Measurements from ENCODE around the gene MAGI3. TPM values are rescaled to one million over a fixed set of nuclear protein-coding genes. Genes with fewer than 3 reads are reported as not detected.
"Not testable (repeated sequence)": the region's sequence is repeated elsewhere in the genome, so short reads cannot be mapped to it uniquely, and the experiment has no call there.

The MAGI3 gene
- polyA plus RNA-seq, 4 donors: 6.8 to 39.4 (median 12.8) TPM

- Histone ChIP-seq H3K27ac (ENCODE audit: low read depth in 1 of 3, low read length in 2 of 3) (no peak overlapping the region), H3K36me3 (ENCODE audit: control insufficient read depth in 3 of 3, insufficient read depth in 2 of 3, low read depth in 1 of 3, low read length in 3 of 3) (no peaks in the 10 kb centered on the region), H3K27me3 (ENCODE audit: control insufficient read depth in 3 of 3, insufficient read depth in 3 of 3, low read length in 3 of 3) (no peaks in the 10 kb centered on the region), H3K4me3 (ENCODE audit: low read depth in 1 of 3, low read length in 3 of 3) (no peak overlapping the region), H3K4me1 (ENCODE audit: control insufficient read depth in 3 of 3, insufficient read depth in 2 of 3, low read depth in 1 of 3, low read length in 2 of 3) (no peaks in the 10 kb centered on the region), H3K9me3 (ENCODE audit: control insufficient read depth in 2 of 2, insufficient read depth in 1 of 2, low read depth in 1 of 2, low read length in 1 of 2) (peaks cover 0 to 4% of the 10 kb centered on the region in 2 donors)
- 69 to 79% (median 76%) methylated on average over 2 of the region's 2 CpGs for WGBS, 3 donors
- no peak for DNase-seq
- FAIRE-seq: no peak
Observed at GRCh38 chr1:113456967-113457366, 66.7 kb downstream of the MAGI3 start.

- H3K9me3 ChIP-seq (ENCODE audit: control insufficient read depth in 2 of 2, insufficient read depth in 1 of 2, low read depth in 1 of 2, low read length in 1 of 2): peaks cover 0 to 6% of the 10 kb centered on the region in 2 donors
- no peaks in the 10 kb centered on the region for H3K27me3 ChIP-seq (ENCODE audit: control insufficient read depth in 3 of 3, insufficient read depth in 3 of 3, low read length in 3 of 3)
- no peaks in the 10 kb centered on the region for H3K36me3 ChIP-seq (ENCODE audit: control insufficient read depth in 3 of 3, insufficient read depth in 2 of 3, low read depth in 1 of 3, low read length in 3 of 3)
- no peak overlapping the region for H3K27ac ChIP-seq (ENCODE audit: low read depth in 1 of 3, low read length in 2 of 3)
- H3K4me3 ChIP-seq (ENCODE audit: low read depth in 1 of 3, low read length in 3 of 3): no peak overlapping the region
- DNase-seq: no peak
- FAIRE-seq: no peak
- no peaks in the 10 kb centered on the region for H3K4me1 ChIP-seq (ENCODE audit: control insufficient read depth in 3 of 3, insufficient read depth in 2 of 3, low read depth in 1 of 3, low read length in 2 of 3)
Observed at GRCh38 chr1:113459279-113459678, 69.0 kb downstream of the MAGI3 start.

DNA sequence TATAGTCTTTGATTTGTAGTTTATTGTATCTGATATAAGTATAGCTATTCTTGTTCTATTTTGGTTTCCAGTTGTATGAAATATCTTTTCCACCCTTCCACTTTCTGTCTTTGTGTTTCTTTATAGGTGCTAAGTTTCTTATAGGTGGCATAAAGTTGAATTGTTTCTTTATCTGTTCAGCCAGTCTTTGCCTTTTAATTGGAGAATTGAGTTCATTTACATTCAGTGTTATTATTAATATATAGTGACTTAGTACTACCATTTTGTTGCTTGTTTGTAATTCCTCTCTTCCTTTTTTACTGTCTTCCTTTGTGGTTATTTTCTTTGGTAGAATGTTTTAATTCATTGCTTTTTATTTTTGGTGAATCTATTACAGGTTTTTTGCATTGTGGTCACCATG lies 77.7 kb downstream of the MAGI3 start:
- Histone ChIP-seq H3K9me3 (ENCODE audit: control insufficient read depth in 2 of 2, insufficient read depth in 1 of 2, low read depth in 1 of 2, low read length in 1 of 2) (peaks cover 0 to 16% of the 10 kb centered on the region in 2 donors), H3K27ac (ENCODE audit: low read depth in 1 of 3, low read length in 2 of 3) (no peak overlapping the region), H3K4me1 (ENCODE audit: control insufficient read depth in 3 of 3, insufficient read depth in 2 of 3, low read depth in 1 of 3, low read length in 2 of 3) (no peaks in the 10 kb centered on the region), H3K4me3 (ENCODE audit: low read depth in 1 of 3, low read length in 3 of 3) (no peak overlapping the region), H3K36me3 (ENCODE audit: control insufficient read depth in 3 of 3, insufficient read depth in 2 of 3, low read depth in 1 of 3, low read length in 3 of 3) (no peaks in the 10 kb centered on the region), H3K27me3 (ENCODE audit: control insufficient read depth in 3 of 3, insufficient read depth in 3 of 3, low read length in 3 of 3) (no peaks in the 10 kb centered on the region)
- DNase-seq (no peak), FAIRE-seq (no peak)

- H3K27me3 ChIP-seq (ENCODE audit: control insufficient read depth in 3 of 3, insufficient read depth in 3 of 3, low read length in 3 of 3); H3K4me1 ChIP-seq (ENCODE audit: control insufficient read depth in 3 of 3, insufficient read depth in 2 of 3, low read depth in 1 of 3, low read length in 2 of 3); DNase-seq; H3K36me3 ChIP-seq (ENCODE audit: control insufficient read depth in 3 of 3, insufficient read depth in 2 of 3, low read depth in 1 of 3, low read length in 3 of 3); H3K27ac ChIP-seq (ENCODE audit: low read depth in 1 of 3, low read length in 2 of 3); H3K4me3 ChIP-seq (ENCODE audit: low read depth in 1 of 3, low read length in 3 of 3); FAIRE-seq: not testable (repeated sequence)
- peaks cover 1 to 37% of the 10 kb centered on the region in 2 donors for H3K9me3 ChIP-seq (ENCODE audit: control insufficient read depth in 2 of 2, insufficient read depth in 1 of 2, low read depth in 1 of 2, low read length in 1 of 2)
- WGBS, 3 donors: 90 to 92% (median 91%) methylated on average over 10 of the region's 10 CpGs
Observed at GRCh38 chr1:113478427-113479195, 88.3 kb downstream of the MAGI3 start.

GRCh38 chr1:113479713-113480676 lies 89.7 kb downstream of the MAGI3 start:
- no peak for FAIRE-seq
- H3K27ac ChIP-seq (ENCODE audit: low read depth in 1 of 3, low read length in 2 of 3): no peak overlapping the region

GRCh38 chr1:113485131-113485530 lies 94.8 kb downstream of the MAGI3 start:
- not testable (repeated sequence) for H3K4me3 ChIP-seq (ENCODE audit: low read depth in 1 of 3, low read length in 3 of 3); H3K27ac ChIP-seq (ENCODE audit: low read depth in 1 of 3, low read length in 2 of 3); H3K27me3 ChIP-seq (ENCODE audit: control insufficient read depth in 3 of 3, insufficient read depth in 3 of 3, low read length in 3 of 3); FAIRE-seq; DNase-seq; H3K4me1 ChIP-seq (ENCODE audit: control insufficient read depth in 3 of 3, insufficient read depth in 2 of 3, low read depth in 1 of 3, low read length in 2 of 3)
- WGBS, 3 donors: 87 to 91% (median 89%) methylated on average over 3 of the region's 3 CpGs
- peaks cover 0 to 40% of the 10 kb centered on the region in 2 donors for H3K9me3 ChIP-seq (ENCODE audit: control insufficient read depth in 2 of 2, insufficient read depth in 1 of 2, low read depth in 1 of 2, low read length in 1 of 2)
- H3K36me3 ChIP-seq (ENCODE audit: control insufficient read depth in 3 of 3, insufficient read depth in 2 of 3, low read depth in 1 of 3, low read length in 3 of 3): peaks cover 0 to 17% (median 0%) of the 10 kb centered on the region in 3 donors

More at GRCh38 chr1:113479713-113480676, 89.7 kb downstream of the MAGI3 start:
- Histone ChIP-seq H3K27me3 (ENCODE audit: control insufficient read depth in 3 of 3, insufficient read depth in 3 of 3, low read length in 3 of 3) (no peaks in the 10 kb centered on the region), H3K9me3 (ENCODE audit: control insufficient read depth in 2 of 2, insufficient read depth in 1 of 2, low read depth in 1 of 2, low read length in 1 of 2) (peaks cover 1 to 40% of the 10 kb centered on the region in 2 donors), H3K4me1 (ENCODE audit: control insufficient read depth in 3 of 3, insufficient read depth in 2 of 3, low read depth in 1 of 3, low read length in 2 of 3) (no peaks in the 10 kb centered on the region), H3K36me3 (ENCODE audit: control insufficient read depth in 3 of 3, insufficient read depth in 2 of 3, low read depth in 1 of 3, low read length in 3 of 3) (peaks cover 0 to 6% (median 0%) of the 10 kb centered on the region in 3 donors), H3K4me3 (ENCODE audit: low read depth in 1 of 3, low read length in 3 of 3) (no peak overlapping the region)
- DNase-seq: peak; percentile 15 to 34
- WGBS, 3 donors: 86 to 90% (median 86%) methylated on average over 5 of the region's 5 CpGs

- Histone ChIP-seq H3K4me1 (ENCODE audit: control insufficient read depth in 3 of 3, insufficient read depth in 2 of 3, low read depth in 1 of 3, low read length in 2 of 3) (no peaks in the 10 kb centered on the region), H3K27ac (ENCODE audit: low read depth in 1 of 3, low read length in 2 of 3) (no peak overlapping the region), H3K9me3 (ENCODE audit: control insufficient read depth in 2 of 2, insufficient read depth in 1 of 2, low read depth in 1 of 2, low read length in 1 of 2) (peaks cover 0 to 37% of the 10 kb centered on the region in 2 donors), H3K4me3 (ENCODE audit: low read depth in 1 of 3, low read length in 3 of 3) (no peak overlapping the region), H3K27me3 (ENCODE audit: control insufficient read depth in 3 of 3, insufficient read depth in 3 of 3, low read length in 3 of 3) (no peaks in the 10 kb centered on the region), H3K36me3 (ENCODE audit: control insufficient read depth in 3 of 3, insufficient read depth in 2 of 3, low read depth in 1 of 3, low read length in 3 of 3) (peaks cover 0 to 14% (median 0%) of the 10 kb centered on the region in 3 donors)
- no peak for FAIRE-seq
- WGBS, 3 donors: 90 to 91% (median 91%) methylated on average over 4 of the region's 4 CpGs
- no peak for DNase-seq
Observed at GRCh38 chr1:113488576-113489177, 98.4 kb downstream of the MAGI3 start.

DNA sequence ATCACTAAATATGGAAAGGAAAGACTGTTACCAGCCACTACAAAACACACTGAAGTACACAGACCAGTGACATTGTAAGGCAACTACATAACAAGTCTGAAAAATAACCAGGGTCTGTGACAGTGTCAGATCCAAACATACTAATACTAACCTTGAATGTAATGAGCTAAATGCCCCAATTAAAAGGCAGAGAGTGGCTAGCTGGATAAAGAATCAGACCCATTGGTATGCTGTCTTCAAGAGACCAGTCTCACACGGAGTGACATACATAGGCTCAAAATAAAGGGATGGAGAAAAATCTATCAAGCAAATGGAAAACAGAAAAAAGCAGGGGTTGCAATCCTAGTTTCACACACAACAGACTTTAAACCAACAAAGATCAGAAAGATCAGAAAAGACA lies 100.1 kb downstream of the MAGI3 start:
- Histone ChIP-seq H3K27me3 (ENCODE audit: control insufficient read depth in 3 of 3, insufficient read depth in 3 of 3, low read length in 3 of 3) (no peaks in the 10 kb centered on the region), H3K9me3 (ENCODE audit: control insufficient read depth in 2 of 2, insufficient read depth in 1 of 2, low read depth in 1 of 2, low read length in 1 of 2) (peaks cover 0 to 35% of the 10 kb centered on the region in 2 donors), H3K36me3 (ENCODE audit: control insufficient read depth in 3 of 3, insufficient read depth in 2 of 3, low read depth in 1 of 3, low read length in 3 of 3) (peaks cover 0 to 11% (median 0%) of the 10 kb centered on the region in 3 donors), H3K27ac (ENCODE audit: low read depth in 1 of 3, low read length in 2 of 3) (no peak overlapping the region), H3K4me3 (ENCODE audit: low read depth in 1 of 3, low read length in 3 of 3) (no peak overlapping the region), H3K4me1 (ENCODE audit: control insufficient read depth in 3 of 3, insufficient read depth in 2 of 3, low read depth in 1 of 3, low read length in 2 of 3) (no peaks in the 10 kb centered on the region)
- 91 to 96% (median 95%) methylated on average over 1 of the region's 1 CpG for WGBS, 3 donors
- FAIRE-seq (no peak), DNase-seq (no peak)
